Thyroid gland (tissue), 4 donors: ENCODE data around the gene TTN. TPM values are rescaled to one million over a fixed set of nuclear protein-coding genes. Genes with fewer than 3 reads are reported as not detected.

Experiments used
- DNase-seq, 2 donors: peaks; one replicate each; pipeline ENCODE4 v3.0.0-alpha.2; 2019
- H3K27ac ChIP-seq, 3 donors: fragments of 200-600 bp; sonication (generic); 1 replicate in 2 of 3; 2 replicates in 1 of 3; pipeline ENCODE4 v1.5.1; 2016 to 2019; ENCODE audit warnings: mild to moderate bottlenecking in 1 of 3, moderate library complexity in 1 of 3
- H3K27me3 ChIP-seq: fragments of 200-600 bp; sonication (generic); one replicate; pipeline ENCODE4 v1.5.1; 2019
- H3K36me3 ChIP-seq, 2 donors: fragments of 200-600 bp; sonication (generic); one replicate each; pipeline ENCODE4 v1.5.1; 2016 to 2019
- H3K4me1 ChIP-seq, 2 donors: fragments of 200-600 bp; sonication (generic); one replicate each; pipeline ENCODE4 v1.5.1; 2017 to 2019
- H3K4me3 ChIP-seq, 3 donors: fragments of 200-600 bp; sonication (generic); replicated peaks in 1 of 3; 1 replicate in 2 of 3; 2 replicates in 1 of 3; pipeline ENCODE4 v1.5.1; 2016; ENCODE audit warnings: mild to moderate bottlenecking in 1 of 3
- H3K9me3 ChIP-seq: fragments of 200-600 bp; sonication (generic); one replicate; pipeline ENCODE4 v1.5.1; 2017
- POLR2A ChIP-seq, 2 donors: fragments of 450-650 bp; IDR thresholded peaks; one replicate each; pipeline ENCODE4 v1.6.1; 2017; ENCODE audit warnings: antibody characterized with exemption in 2 of 2, mild to moderate bottlenecking in 2 of 2, moderate library complexity in 1 of 2
- WGBS, 2 donors: methylation state at CpG; one replicate each; pipeline ENCODE4 v1.1.5; 2017; 5-methylcytosine and 5-hydroxymethylcytosine counted together
- intact Hi-C: fragments of 100-400 bp; cut with DNase I; formaldehyde crosslinking; loops from one replicate; pipeline ENCODE4 v1.15.1; 2023
- total RNA-seq, 4 donors: library from RNA; depleted of rRNA; stranded (reverse); fragments of >200 nt; gene quantifications; one replicate each; pipeline ENCODE4 v1.2.3, GENCODE V29; 2016
- TF ChIP-seq, protein P1 (sequence below), 6 experiments: fragments of 200-600 bp in 3 of 6; fragments of 450-650 bp in 3 of 6; sonication (generic) in 3 of 6; IDR thresholded peaks; one replicate each; pipeline ENCODE4 v1.5.1; 2016 to 2019; ENCODE audit warnings: antibody characterized with exemption in 6 of 6, mild to moderate bottlenecking in 2 of 6, inconsistent platforms in 1 of 6, moderate library complexity in 1 of 6

The TTN gene
- total RNA-seq, 4 donors from 2014 or later, result 6.3 to 11.3 (median 10.3) TPM

DNA sequence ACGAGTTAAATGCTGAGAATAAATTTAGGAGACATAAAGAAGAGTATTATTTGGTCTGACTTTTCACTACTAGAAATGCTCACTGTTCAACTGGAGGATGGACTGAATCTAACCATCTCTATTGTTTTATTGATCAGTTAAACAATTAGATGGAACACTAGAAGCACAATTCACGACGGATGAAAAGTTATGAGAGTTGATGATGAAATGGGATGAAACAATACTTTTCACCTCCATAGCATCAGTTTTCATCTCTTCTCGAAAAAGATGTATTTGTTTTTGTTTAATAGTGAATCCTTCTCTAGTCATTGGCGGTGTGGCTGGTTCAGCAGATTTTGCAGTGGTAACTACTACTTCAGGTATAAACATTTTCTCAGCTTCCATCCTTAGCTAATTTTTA lies 19.3 kb downstream of the TTN start:
- Histone ChIP-seq H3K4me3 (no peak overlapping the region), H3K27me3 (no peaks in the 10 kb centered on the region), H3K4me1 (no peaks in the 10 kb centered on the region), H3K27ac (no peak overlapping the region), H3K36me3 (no peaks in the 10 kb centered on the region), H3K9me3 (no peaks in the 10 kb centered on the region)
- no peak for DNase-seq
- intact Hi-C loops, result no loop called here
- TF ChIP-seq POLR2A (IDR thresholded peaks at IDR 0.05), result no peak
- TF ChIP-seq, protein P1, sequence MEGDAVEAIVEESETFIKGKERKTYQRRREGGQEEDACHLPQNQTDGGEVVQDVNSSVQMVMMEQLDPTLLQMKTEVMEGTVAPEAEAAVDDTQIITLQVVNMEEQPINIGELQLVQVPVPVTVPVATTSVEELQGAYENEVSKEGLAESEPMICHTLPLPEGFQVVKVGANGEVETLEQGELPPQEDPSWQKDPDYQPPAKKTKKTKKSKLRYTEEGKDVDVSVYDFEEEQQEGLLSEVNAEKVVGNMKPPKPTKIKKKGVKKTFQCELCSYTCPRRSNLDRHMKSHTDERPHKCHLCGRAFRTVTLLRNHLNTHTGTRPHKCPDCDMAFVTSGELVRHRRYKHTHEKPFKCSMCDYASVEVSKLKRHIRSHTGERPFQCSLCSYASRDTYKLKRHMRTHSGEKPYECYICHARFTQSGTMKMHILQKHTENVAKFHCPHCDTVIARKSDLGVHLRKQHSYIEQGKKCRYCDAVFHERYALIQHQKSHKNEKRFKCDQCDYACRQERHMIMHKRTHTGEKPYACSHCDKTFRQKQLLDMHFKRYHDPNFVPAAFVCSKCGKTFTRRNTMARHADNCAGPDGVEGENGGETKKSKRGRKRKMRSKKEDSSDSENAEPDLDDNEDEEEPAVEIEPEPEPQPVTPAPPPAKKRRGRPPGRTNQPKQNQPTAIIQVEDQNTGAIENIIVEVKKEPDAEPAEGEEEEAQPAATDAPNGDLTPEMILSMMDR (IDR thresholded peaks at IDR 0.05), result no peak
- WGBS, 2 donors, result 91 to 93% methylated on average over 5 of the region's 5 CpGs

DNA sequence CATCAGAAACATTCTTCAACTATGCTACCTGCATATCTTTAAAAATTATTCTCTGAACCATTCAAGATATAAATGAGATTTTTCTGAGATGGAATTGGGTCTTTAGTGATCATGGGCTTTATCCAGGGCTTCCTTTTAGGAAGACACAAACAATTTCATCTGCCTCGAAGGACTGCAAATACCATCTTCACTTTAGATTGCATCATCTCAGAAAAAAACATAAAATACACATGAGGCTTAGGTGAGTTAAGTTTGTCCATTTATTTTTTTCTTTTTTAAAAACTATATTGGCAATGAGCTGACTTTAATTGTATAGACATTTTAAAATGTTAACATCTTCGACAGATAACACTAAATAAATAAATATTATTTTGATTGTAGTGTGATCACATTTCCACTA lies 20.1 kb downstream of the TTN start:
- H3K27ac ChIP-seq, result no peak overlapping the region
- TF ChIP-seq POLR2A (IDR thresholded peaks at IDR 0.05), result no peak
- TF ChIP-seq, protein P1 (IDR thresholded peaks at IDR 0.05), result no peak
- H3K27me3 ChIP-seq, result no peaks in the 10 kb centered on the region
- no peak for DNase-seq
- no peaks in the 10 kb centered on the region for H3K9me3 ChIP-seq
- 83 to 88% methylated on average over 2 of the region's 2 CpGs for WGBS, 2 donors
- no peaks in the 10 kb centered on the region for H3K36me3 ChIP-seq
- no peak overlapping the region for H3K4me3 ChIP-seq
- H3K4me1 ChIP-seq, result no peaks in the 10 kb centered on the region
- intact Hi-C loops, result no loop called here

- 92% methylated on average over 10 of the region's 10 CpGs for WGBS, 2 donors
- DNase-seq, result no peak
- no peak for TF ChIP-seq POLR2A (IDR thresholded peaks at IDR 0.05)
- TF ChIP-seq, protein P1 (IDR thresholded peaks at IDR 0.05), result no peak
- no peaks in the 10 kb centered on the region for H3K36me3 ChIP-seq
- H3K9me3 ChIP-seq, result no peaks in the 10 kb centered on the region
- no peaks in the 10 kb centered on the region for H3K4me1 ChIP-seq
- no peak overlapping the region for H3K27ac ChIP-seq
- intact Hi-C loops, result no loop called here
- H3K4me3 ChIP-seq, result no peak overlapping the region
- no peaks in the 10 kb centered on the region for H3K27me3 ChIP-seq
These were observed 23.3 kb downstream of the TTN start for GRCh38 chr2:178783889-178784288.

DNA sequence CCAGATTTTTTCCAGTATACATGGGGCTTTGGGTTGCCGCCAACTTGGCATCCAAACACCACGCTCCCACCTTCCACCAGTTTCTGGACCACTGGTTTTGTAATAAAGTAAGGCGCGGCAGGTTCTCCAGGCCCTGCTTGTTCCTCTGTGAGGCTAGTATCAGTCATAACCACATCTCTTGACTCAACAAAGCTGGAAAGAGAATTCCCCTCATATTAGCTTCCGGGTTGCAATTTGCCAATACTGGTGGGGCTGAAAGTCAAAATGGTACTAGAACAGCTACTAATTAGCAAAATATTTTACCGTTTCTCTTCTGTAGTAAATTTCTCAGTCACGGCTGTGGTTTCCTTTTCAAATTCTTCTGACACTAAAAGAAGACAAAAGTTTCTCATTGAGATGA lies 25.0 kb downstream of the TTN start:
- Histone ChIP-seq H3K36me3 (no peaks in the 10 kb centered on the region), H3K27me3 (no peaks in the 10 kb centered on the region), H3K9me3 (no peaks in the 10 kb centered on the region), H3K4me3 (no peak overlapping the region), H3K27ac (no peak overlapping the region), H3K4me1 (no peaks in the 10 kb centered on the region)
- DNase-seq, result no peak
- TF ChIP-seq POLR2A (IDR thresholded peaks at IDR 0.05), result no peak
- TF ChIP-seq, protein P1 (IDR thresholded peaks at IDR 0.05), result no peak
- intact Hi-C loops, result no loop called here
- 90% methylated on average over 7 of the region's 7 CpGs for WGBS, 2 donors

- intact Hi-C loops, result no loop called here
- 67% methylated on average over 7 of the region's 7 CpGs for WGBS, 2 donors
- no peaks in the 10 kb centered on the region for H3K36me3 ChIP-seq
- H3K27ac ChIP-seq, result no peak overlapping the region
- H3K4me1 ChIP-seq, result no peaks in the 10 kb centered on the region
- TF ChIP-seq, protein P1 (IDR thresholded peaks at IDR 0.05), result no peak
- TF ChIP-seq POLR2A (IDR thresholded peaks at IDR 0.05), result no peak
- no peaks in the 10 kb centered on the region for H3K9me3 ChIP-seq
- DNase-seq, result no peak
- H3K27me3 ChIP-seq, result no peaks in the 10 kb centered on the region
- no peak overlapping the region for H3K4me3 ChIP-seq
These were observed 29.6 kb downstream of the TTN start for GRCh38 chr2:178777577-178777976.
